NB4 (cell line): ENCODE results near the gene PITPNB.

Source experiments
- DNase-seq: peaks from one replicate; pipeline ENCODE4 v3.0.0; 2010; ENCODE audit warnings: low read depth
- H3K4me3 ChIP-seq: one replicate; pipeline ENCODE4 v1.5.1; 2011; ENCODE audit warnings: mild to moderate bottlenecking, low read depth, low read length, moderate library complexity
- CTCF ChIP-seq: IDR thresholded peaks from one replicate; pipeline ENCODE4 v1.5.1; 2012; ENCODE audit warnings: low read depth, low read length
- MAX ChIP-seq: IDR thresholded peaks from 2 replicates; pipeline ENCODE4 v1.6.1; 2011; ENCODE audit warnings: low read depth, low read length
- MYC ChIP-seq: IDR thresholded peaks from 2 replicates; pipeline ENCODE4 v1.6.1; 2011; ENCODE audit warnings: low read depth, low read length
- POLR2A ChIP-seq: IDR thresholded peaks from 2 replicates; pipeline ENCODE4 v1.6.1; 2011; ENCODE audit warnings: mild to moderate bottlenecking; ENCODE audit not compliant: insufficient read length; ENCODE audit errors: extremely low read depth

The PITPNB gene

GRCh38 chr22:27844656-27845591 is 74.1 kb downstream of the PITPNB start:
- no peak for DNase-seq
- TF ChIP-seq MYC (no peak), CTCF (no peak), MAX (no peak), POLR2A (no peak)
- H3K4me3 ChIP-seq = no peak overlapping the region

DNA sequence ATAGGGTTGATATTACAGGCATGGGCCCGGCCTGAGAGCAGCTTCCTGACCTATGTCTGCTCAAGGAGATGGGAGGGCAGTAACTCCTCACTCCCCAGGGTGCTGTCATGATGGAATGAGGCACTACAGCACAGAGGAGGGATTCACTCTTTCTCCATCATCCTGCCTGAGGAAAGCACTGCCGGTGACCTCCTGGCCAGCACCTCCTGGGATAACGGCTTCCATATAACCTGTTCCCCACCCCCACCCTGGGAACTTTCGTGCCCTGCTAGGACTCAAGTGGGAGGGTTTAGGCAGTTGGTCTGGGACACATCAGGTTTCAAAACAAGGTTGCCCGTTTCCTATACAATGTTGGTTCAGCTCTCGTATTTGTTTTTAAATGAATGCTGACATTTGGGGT is 74.8 kb downstream of the PITPNB start:
- no peak overlapping the region for H3K4me3 ChIP-seq
- TF ChIP-seq CTCF (no peak), MYC (no peak), MAX (no peak), POLR2A (no peak)
- DNase-seq = no peak

GRCh38 chr22:27843441-27843840 is 75.6 kb downstream of the PITPNB start:
- no peak for TF ChIP-seq MYC
- no peak for TF ChIP-seq CTCF
- no peak for TF ChIP-seq POLR2A
- TF ChIP-seq MAX = no peak
- DNase-seq = no peak

DNA sequence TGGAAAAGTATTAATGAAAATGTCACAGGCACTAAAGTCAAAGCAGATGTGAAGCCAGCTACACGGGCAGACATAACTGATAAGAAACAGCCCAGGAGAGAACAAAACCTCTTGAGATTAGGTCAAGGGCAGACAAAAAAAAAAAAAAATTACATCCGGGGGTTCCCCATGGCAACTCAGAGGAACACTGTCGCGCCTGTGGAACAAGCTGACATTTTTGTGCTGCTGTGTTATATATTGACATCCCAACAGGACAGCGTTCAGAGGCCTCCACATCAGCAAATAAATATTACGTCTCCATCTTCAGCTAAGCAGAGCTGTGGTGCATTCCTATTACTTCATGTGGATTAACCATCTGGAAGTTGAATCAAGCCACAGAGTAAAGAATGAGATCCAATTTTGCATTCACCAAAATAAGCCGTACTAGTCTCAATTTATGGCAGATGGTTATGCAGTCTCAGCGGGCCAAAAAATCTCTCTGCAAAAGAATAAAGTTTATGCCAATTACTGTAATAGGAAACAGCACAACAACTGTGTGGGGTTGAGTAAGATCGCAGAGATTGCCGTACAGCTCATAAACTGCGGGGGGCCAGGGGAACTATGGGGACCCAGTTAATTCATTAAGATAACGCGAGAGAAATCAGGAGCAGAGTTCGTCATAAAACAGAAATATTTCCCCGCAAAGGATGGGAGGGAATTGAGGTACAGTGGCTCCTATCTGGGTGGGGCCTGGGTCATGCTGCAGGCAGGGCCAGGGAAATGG is 76.2 kb downstream of the PITPNB start:
- DNase-seq = no peak
- no peak overlapping the region for H3K4me3 ChIP-seq
- TF ChIP-seq POLR2A (no peak), CTCF (no peak), MAX (no peak), MYC (no peak)

More at GRCh38 chr22:27843441-27843840, 75.6 kb downstream of the PITPNB start:
- H3K4me3 ChIP-seq = no peak overlapping the region

- no peak for DNase-seq
- no peak overlapping the region for H3K4me3 ChIP-seq
- no peak for TF ChIP-seq MYC
- no peak for TF ChIP-seq MAX
- no peak for TF ChIP-seq POLR2A
- no peak for TF ChIP-seq CTCF
Measured at GRCh38 chr22:27842201-27842600, 76.9 kb downstream of the PITPNB start.
